Memory B cell (primary cell): ENCODE results near the gene CCS.
A peak's percentile ranks its signal among the peaks of the same experiment; 100 is the strongest.
"Not testable (repeated sequence)": the region's sequence is repeated elsewhere in the genome, so short reads cannot be mapped to it uniquely, and the experiment has no call there.

Source experiments
- ATAC-seq: fragments of 150-1000 bp; cut with Tn5 transposase; 2 replicates; pipeline ENCODE4 v1.10.0; 2021; ENCODE audit warnings: low read depth, mild to moderate bottlenecking, moderate library complexity
- DNase-seq, 2 donors: peaks; one replicate each; pipeline ENCODE4 v3.0.0; 2022; ENCODE audit warnings: low spot score in 2 of 2
- H3K27ac Mint-ChIP-seq: one replicate; pipeline ENCODE4 v1.8.0; 2022; ENCODE audit warnings: mild to moderate bottlenecking, moderate library complexity, mixed read lengths
- H3K27me3 Mint-ChIP-seq: one replicate; pipeline ENCODE4 v1.8.0; 2022; ENCODE audit warnings: mixed read lengths
- H3K36me3 Mint-ChIP-seq: one replicate; pipeline ENCODE4 v1.8.0; 2022; ENCODE audit warnings: mild to moderate bottlenecking, mixed read lengths
- H3K4me1 Mint-ChIP-seq: one replicate; pipeline ENCODE4 v1.8.0; 2022; ENCODE audit warnings: mixed read lengths
- H3K4me3 Mint-ChIP-seq: one replicate; pipeline ENCODE4 v1.8.0; 2022; ENCODE audit warnings: mild to moderate bottlenecking, moderate library complexity, mixed read lengths
- H3K9me3 Mint-ChIP-seq: one replicate; pipeline ENCODE4 v1.8.0; 2022; ENCODE audit warnings: mixed read lengths

CCS gene

GRCh38 chr11:66638177-66639065 lies 45.4 kb downstream of the CCS start, which contains the start of gene RBM4:
Gene RBM4, plus strand, starts transcription at chr11:66638703. Its CDS starts 1,009 bp downstream, at chr11:66639712.
- H3K4me1 Mint-ChIP-seq: peaks cover 51% of the 10 kb centered on the region
- DNase-seq (peak; percentile 81 to 94), ATAC-seq (peak; percentile 87)
- H3K36me3 Mint-ChIP-seq: peaks cover 26% of the 10 kb centered on the region
- peak within 1 kb of the TSS; percentile 97 for H3K4me3 Mint-ChIP-seq
- H3K9me3 Mint-ChIP-seq: no peaks in the 10 kb centered on the region
- peak within 1 kb of the TSS; percentile 94 for H3K27ac Mint-ChIP-seq
- H3K27me3 Mint-ChIP-seq: no peaks in the 10 kb centered on the region

GRCh38 chr11:66639066-66639813 lies 46.3 kb downstream of the CCS start:
- peak overlapping the region; percentile 94 for H3K27ac Mint-ChIP-seq
- peaks cover 32% of the 10 kb centered on the region for H3K36me3 Mint-ChIP-seq
- H3K4me1 Mint-ChIP-seq: peaks cover 55% of the 10 kb centered on the region
- H3K27me3 Mint-ChIP-seq: no peaks in the 10 kb centered on the region
- ATAC-seq: no peak
- no peak for DNase-seq
- H3K4me3 Mint-ChIP-seq: peak overlapping the region; percentile 97
- no peaks in the 10 kb centered on the region for H3K9me3 Mint-ChIP-seq

- Mint-ChIP-seq H3K36me3 (peaks cover 33% of the 10 kb centered on the region), H3K4me3 (peak overlapping the region; percentile 97), H3K27ac (peak overlapping the region; percentile 94), H3K4me1 (peaks cover 57% of the 10 kb centered on the region)
- H3K9me3 Mint-ChIP-seq, H3K27me3 Mint-ChIP-seq, ATAC-seq, DNase-seq: not testable (repeated sequence)
Observed at GRCh38 chr11:66639814-66640340, 46.9 kb downstream of the CCS start.

- DNase-seq: no peak
- H3K36me3 Mint-ChIP-seq: peaks cover 46% of the 10 kb centered on the region
- H3K4me1 Mint-ChIP-seq: peaks cover 70% of the 10 kb centered on the region
- ATAC-seq: no peak
- H3K9me3 Mint-ChIP-seq: no peaks in the 10 kb centered on the region
- H3K4me3 Mint-ChIP-seq: peak overlapping the region; percentile 68
- no peak overlapping the region for H3K27ac Mint-ChIP-seq
- no peaks in the 10 kb centered on the region for H3K27me3 Mint-ChIP-seq
Observed at GRCh38 chr11:66641834-66642233, 48.8 kb downstream of the CCS start.

GRCh38 chr11:66643745-66644437 lies 50.9 kb downstream of the CCS start:
- ATAC-seq: no peak
- Mint-ChIP-seq H3K36me3 (peaks cover 50% of the 10 kb centered on the region), H3K9me3 (no peaks in the 10 kb centered on the region), H3K27ac (peak overlapping the region; percentile 17), H3K4me3 (no peak overlapping the region), H3K4me1 (peaks cover 63% of the 10 kb centered on the region), H3K27me3 (no peaks in the 10 kb centered on the region)
- DNase-seq: no peak

GRCh38 chr11:66646828-66647227 lies 53.8 kb downstream of the CCS start:
- ATAC-seq: no peak
- Mint-ChIP-seq H3K9me3 (no peaks in the 10 kb centered on the region), H3K36me3 (peaks cover 41% of the 10 kb centered on the region), H3K27me3 (no peaks in the 10 kb centered on the region), H3K4me3 (no peak overlapping the region), H3K27ac (peak overlapping the region; percentile 75), H3K4me1 (peaks cover 46% of the 10 kb centered on the region)
- DNase-seq: no peak

GRCh38 chr11:66649903-66650302 lies 56.9 kb downstream of the CCS start:
- Mint-ChIP-seq H3K27me3 (no peaks in the 10 kb centered on the region), H3K9me3 (no peaks in the 10 kb centered on the region), H3K27ac (no peak overlapping the region), H3K36me3 (peaks cover 21% of the 10 kb centered on the region), H3K4me1 (peaks cover 32% of the 10 kb centered on the region), H3K4me3 (no peak overlapping the region)
- ATAC-seq: no peak
- no peak for DNase-seq

- Mint-ChIP-seq H3K27me3 (no peaks in the 10 kb centered on the region), H3K36me3 (peaks cover 19% of the 10 kb centered on the region), H3K9me3 (no peaks in the 10 kb centered on the region), H3K4me1 (peaks cover 28% of the 10 kb centered on the region), H3K4me3 (no peak overlapping the region), H3K27ac (no peak overlapping the region)
- ATAC-seq (no peak), DNase-seq (no peak)
Observed at GRCh38 chr11:66651016-66651415, 58.0 kb downstream of the CCS start.

GRCh38 chr11:66652651-66653050 lies 59.7 kb downstream of the CCS start:
- peaks cover 11% of the 10 kb centered on the region for H3K36me3 Mint-ChIP-seq
- H3K27me3 Mint-ChIP-seq: no peaks in the 10 kb centered on the region
- ATAC-seq: no peak
- H3K27ac Mint-ChIP-seq: peak overlapping the region; percentile 4
- no peak overlapping the region for H3K4me3 Mint-ChIP-seq
- no peaks in the 10 kb centered on the region for H3K9me3 Mint-ChIP-seq
- DNase-seq: no peak
- peaks cover 17% of the 10 kb centered on the region for H3K4me1 Mint-ChIP-seq

- ATAC-seq: no peak
- Mint-ChIP-seq H3K9me3 (no peaks in the 10 kb centered on the region), H3K4me1 (peaks cover 17% of the 10 kb centered on the region), H3K36me3 (peaks cover 12% of the 10 kb centered on the region), H3K27ac (no peak overlapping the region), H3K27me3 (no peaks in the 10 kb centered on the region), H3K4me3 (no peak overlapping the region)
- DNase-seq: no peak
Observed at GRCh38 chr11:66653123-66653522, 60.1 kb downstream of the CCS start.
